NB4 (cell line): ENCODE results near the gene COX4I1.
"Not testable (repeated sequence)": the region's sequence is repeated elsewhere in the genome, so short reads cannot be mapped to it uniquely, and the experiment has no call there.

Source experiments
- DNase-seq: peaks from one replicate; pipeline ENCODE4 v3.0.0; 2010; ENCODE audit warnings: low read depth
- H3K4me3 ChIP-seq: one replicate; pipeline ENCODE4 v1.5.1; 2011; ENCODE audit warnings: mild to moderate bottlenecking, low read depth, low read length, moderate library complexity
- MYC ChIP-seq: IDR thresholded peaks from 2 replicates; pipeline ENCODE4 v1.6.1; 2011; ENCODE audit warnings: low read depth, low read length
- POLR2A ChIP-seq: IDR thresholded peaks from 2 replicates; pipeline ENCODE4 v1.6.1; 2011; ENCODE audit warnings: mild to moderate bottlenecking; ENCODE audit not compliant: insufficient read length; ENCODE audit errors: extremely low read depth
- TF ChIP-seq, protein P1 (sequence below): IDR thresholded peaks from 2 replicates; pipeline ENCODE4 v1.6.1; 2011; ENCODE audit warnings: low read depth, low read length
- TF ChIP-seq, protein P2 (sequence below): IDR thresholded peaks from one replicate; pipeline ENCODE4 v1.5.1; 2012; ENCODE audit warnings: low read depth, low read length

Gene COX4I1

DNA sequence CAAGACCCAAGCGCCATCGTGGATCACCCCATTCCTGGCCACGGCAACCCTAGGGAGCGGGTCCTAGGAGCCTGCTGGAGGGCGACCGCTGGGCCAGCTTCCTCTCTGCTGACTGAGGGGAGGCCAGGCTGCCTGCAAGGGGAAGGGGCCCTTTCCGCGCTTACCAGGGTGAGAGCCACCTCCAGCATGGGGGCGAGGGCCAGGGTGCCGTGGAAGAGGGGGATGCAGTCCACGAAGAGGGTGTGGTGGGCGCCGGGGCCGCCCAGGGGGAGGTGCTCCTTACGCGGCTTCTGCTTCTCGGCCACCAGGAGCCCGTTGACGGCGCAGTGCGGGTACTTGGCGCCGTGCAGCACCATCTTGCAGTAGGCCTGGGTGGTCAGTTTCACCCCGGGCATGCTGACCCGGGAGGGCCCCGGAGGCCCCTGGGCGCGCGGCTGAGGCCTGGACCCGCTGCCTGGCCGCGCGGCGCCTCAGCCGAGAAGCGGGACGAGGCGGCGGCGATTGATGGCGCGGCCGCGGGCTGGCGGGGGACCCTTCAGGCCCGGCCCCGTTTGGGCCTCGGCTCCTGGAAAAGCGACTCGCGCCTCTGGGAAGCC lies 496 bp upstream of the COX4I1 start:
- no peak for TF ChIP-seq POLR2A
- TF ChIP-seq, protein P1, sequence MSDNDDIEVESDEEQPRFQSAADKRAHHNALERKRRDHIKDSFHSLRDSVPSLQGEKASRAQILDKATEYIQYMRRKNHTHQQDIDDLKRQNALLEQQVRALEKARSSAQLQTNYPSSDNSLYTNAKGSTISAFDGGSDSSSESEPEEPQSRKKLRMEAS: no peak
- no peak for TF ChIP-seq MYC
- TF ChIP-seq, protein P2, sequence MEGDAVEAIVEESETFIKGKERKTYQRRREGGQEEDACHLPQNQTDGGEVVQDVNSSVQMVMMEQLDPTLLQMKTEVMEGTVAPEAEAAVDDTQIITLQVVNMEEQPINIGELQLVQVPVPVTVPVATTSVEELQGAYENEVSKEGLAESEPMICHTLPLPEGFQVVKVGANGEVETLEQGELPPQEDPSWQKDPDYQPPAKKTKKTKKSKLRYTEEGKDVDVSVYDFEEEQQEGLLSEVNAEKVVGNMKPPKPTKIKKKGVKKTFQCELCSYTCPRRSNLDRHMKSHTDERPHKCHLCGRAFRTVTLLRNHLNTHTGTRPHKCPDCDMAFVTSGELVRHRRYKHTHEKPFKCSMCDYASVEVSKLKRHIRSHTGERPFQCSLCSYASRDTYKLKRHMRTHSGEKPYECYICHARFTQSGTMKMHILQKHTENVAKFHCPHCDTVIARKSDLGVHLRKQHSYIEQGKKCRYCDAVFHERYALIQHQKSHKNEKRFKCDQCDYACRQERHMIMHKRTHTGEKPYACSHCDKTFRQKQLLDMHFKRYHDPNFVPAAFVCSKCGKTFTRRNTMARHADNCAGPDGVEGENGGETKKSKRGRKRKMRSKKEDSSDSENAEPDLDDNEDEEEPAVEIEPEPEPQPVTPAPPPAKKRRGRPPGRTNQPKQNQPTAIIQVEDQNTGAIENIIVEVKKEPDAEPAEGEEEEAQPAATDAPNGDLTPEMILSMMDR: no peak
- peak overlapping the region; percentile 81 for H3K4me3 ChIP-seq
- DNase-seq: peak; percentile 67

DNA sequence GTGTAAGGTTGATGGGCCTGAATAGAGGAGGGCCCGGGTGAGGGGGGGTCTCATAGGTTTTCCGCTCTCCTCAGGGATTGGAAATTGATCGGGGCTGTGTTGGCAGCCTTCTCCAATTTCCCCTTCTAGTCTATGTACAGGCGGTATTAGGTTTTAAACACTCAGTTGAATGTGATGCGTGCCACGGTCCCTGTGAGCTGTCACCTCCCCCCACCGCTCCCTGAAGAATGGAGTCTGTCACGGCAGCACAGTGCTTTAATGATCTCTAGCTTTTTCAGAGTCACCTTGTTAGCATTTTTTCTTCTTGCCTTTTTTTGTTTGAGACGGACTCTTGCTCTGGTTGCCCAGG lies 800 bp downstream of the COX4I1 start:
- TF ChIP-seq MYC: no peak
- TF ChIP-seq, protein P1: no peak
- TF ChIP-seq, protein P2: no peak
- no peak for TF ChIP-seq POLR2A
- no peak for DNase-seq
- H3K4me3 ChIP-seq: peak overlapping the region; percentile 81

DNA sequence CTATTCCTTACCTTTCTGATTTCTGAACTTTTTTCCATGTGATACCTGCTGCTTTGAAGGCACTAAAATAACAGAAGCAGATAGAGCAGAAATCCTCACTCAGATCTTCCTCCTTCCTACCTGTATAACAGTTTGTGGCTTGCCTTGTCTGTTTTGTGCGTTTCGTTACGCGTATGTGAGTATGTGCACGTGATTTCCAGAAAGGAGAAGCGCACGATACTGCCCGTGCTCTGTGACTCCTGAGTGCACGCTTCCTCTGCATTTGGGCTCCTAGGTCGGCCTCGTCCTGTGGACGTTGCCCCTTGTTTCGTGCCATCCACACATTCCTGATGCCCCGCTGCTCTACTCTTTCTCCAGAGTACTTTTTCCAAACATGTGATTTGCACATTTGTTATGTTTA lies 4.1 kb downstream of the COX4I1 start:
- H3K4me3 ChIP-seq: no peak overlapping the region
- no peak for TF ChIP-seq POLR2A
- no peak for TF ChIP-seq MYC
- TF ChIP-seq, protein P2: no peak
- TF ChIP-seq, protein P1: no peak
- no peak for DNase-seq

DNA sequence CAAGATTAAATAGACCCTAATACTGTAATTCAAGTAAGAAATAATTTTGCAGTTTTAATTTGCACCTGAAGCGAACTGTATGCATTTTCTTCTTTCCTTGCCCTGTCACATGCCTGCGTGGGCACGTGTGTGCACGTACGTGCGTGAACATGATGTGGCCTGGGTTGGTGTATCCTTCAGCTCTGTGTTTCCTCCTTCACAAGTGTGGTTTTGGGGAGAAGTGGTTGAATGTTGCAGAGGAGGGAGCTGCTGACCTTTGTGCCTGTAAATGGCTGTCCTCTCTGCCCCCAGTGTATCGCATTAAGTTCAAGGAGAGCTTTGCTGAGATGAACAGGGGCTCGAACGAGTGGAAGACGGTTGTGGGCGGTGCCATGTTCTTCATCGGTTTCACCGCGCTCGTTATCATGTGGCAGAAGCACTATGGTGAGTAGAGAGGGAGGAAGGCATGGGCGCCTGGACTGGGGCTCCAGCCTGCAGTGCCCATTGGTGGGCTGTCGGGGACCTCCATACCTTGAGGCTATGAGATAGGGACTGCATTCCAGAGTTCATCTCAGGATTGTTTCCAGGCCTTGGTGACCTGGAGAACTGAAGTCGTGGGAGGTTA lies 6.0 kb downstream of the COX4I1 start:
- H3K4me3 ChIP-seq: no peak overlapping the region

DNA sequence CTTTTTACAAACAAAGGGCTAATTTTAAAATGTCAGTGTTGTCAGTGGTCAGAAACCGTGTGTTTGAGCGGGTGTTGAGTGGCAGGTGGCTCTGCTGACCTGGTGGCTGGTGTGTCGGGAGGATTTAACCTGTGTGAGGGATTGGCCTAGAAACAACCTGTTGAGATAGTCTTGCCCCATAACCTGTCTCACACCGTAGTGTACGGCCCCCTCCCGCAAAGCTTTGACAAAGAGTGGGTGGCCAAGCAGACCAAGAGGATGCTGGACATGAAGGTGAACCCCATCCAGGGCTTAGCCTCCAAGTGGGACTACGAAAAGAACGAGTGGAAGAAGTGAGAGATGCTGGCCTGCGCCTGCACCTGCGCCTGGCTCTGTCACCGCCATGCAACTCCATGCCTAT lies 7.0 kb downstream of the COX4I1 start:
- DNase-seq: no peak
- TF ChIP-seq, protein P2: no peak
- no peak for TF ChIP-seq POLR2A
- TF ChIP-seq MYC: no peak
- TF ChIP-seq, protein P1: no peak
- H3K4me3 ChIP-seq: no peak overlapping the region

More for the DNA sequence above, 6.0 kb downstream of the COX4I1 start:
- no peak for DNase-seq
- TF ChIP-seq POLR2A: no peak
- TF ChIP-seq, protein P1: no peak
- TF ChIP-seq, protein P2: no peak
- TF ChIP-seq MYC: no peak

DNA sequence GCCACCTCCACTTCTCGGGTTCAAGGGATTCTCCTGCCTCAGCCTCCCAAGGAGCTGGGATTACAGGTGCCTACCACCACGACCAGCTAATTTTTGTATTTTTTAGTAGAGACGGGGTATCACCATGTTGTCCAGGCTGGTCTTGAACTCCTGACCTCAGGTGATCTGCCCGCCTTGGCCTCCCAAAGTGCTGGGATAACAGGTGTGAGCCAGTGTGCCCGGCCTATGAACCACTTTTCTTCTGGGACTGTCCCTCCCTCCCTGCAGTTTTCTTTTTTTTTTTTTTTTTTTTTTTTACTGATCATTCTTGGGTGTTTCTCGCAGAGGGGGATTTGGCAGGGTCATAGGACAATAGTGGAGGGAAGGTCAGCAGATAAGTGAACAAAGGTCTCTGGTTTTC lies 7.8 kb downstream of the COX4I1 start:
- H3K4me3 ChIP-seq, DNase-seq: not testable (repeated sequence)

DNA sequence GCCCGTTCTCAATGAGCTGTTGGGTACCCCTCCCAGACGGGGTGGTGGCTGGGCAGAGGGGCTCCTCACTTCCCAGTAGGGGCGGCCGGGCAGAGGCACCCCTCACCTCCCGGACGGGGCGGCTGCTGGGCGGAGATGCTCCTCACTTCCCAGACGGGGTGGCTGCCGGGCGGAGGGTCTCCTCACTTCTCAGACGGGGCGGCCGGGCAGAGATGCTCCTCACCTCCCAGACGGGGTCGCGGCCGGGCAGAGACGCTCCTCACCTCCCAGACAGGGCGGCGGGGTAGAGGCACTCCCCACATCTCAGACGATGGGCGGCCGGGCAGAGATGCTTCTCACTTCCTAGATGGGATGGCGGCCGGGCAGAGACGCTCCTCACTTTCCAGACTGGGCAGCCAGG lies 8.6 kb downstream of the COX4I1 start:
- not testable (repeated sequence) for H3K4me3 ChIP-seq, DNase-seq
